Chondrocyte (in vitro differentiated cells): Measurements from ENCODE around the gene ARHGAP33. TPM values are rescaled to one million over a fixed set of nuclear protein-coding genes. Genes with fewer than 3 reads are reported as not detected.

Experiments used
- DNase-seq: peaks from one replicate; pipeline ENCODE4 v3.0.0; 2021; ENCODE audit warnings: mixed read lengths, low spot score
- H3K27ac Mint-ChIP-seq: one replicate; pipeline ENCODE4 v1.8.0; 2021; ENCODE audit warnings: mild to moderate bottlenecking, moderate library complexity, mixed read lengths; ENCODE audit not compliant: unreplicated experiment
- H3K27me3 Mint-ChIP-seq: 2 replicates; pipeline ENCODE4 v1.8.0; 2021; ENCODE audit warnings: low read depth, mixed read lengths
- H3K36me3 Mint-ChIP-seq: 2 replicates; pipeline ENCODE4 v1.8.0; 2021; ENCODE audit warnings: low read depth, mixed read lengths
- H3K4me1 Mint-ChIP-seq: 2 replicates; pipeline ENCODE4 v1.8.0; 2021; ENCODE audit warnings: low read depth, mild to moderate bottlenecking, mixed read lengths
- H3K4me3 Mint-ChIP-seq: one replicate; pipeline ENCODE4 v1.8.0; 2021; ENCODE audit warnings: mild to moderate bottlenecking, moderate library complexity, mixed read lengths; ENCODE audit not compliant: unreplicated experiment
- H3K9me3 Mint-ChIP-seq: 2 replicates; pipeline ENCODE4 v1.8.0; 2021; ENCODE audit warnings: low read depth, mixed read lengths
- total RNA-seq: library from RNA; stranded (reverse); gene quantifications from 3 replicates; pipeline ENCODE4 v1.2.1, GENCODE V29; 2021
- TF ChIP-seq, protein P1 (sequence below): fragments of 200-600 bp; sonication (generic); IDR thresholded peaks from 2 replicates; pipeline ENCODE4 v1.5.0; 2021; ENCODE audit warnings: antibody characterized with exemption, mild to moderate bottlenecking, moderate library complexity

The ARHGAP33 gene
- total RNA-seq, 1 donor from 2014 or later: 8.5 TPM

DNA sequence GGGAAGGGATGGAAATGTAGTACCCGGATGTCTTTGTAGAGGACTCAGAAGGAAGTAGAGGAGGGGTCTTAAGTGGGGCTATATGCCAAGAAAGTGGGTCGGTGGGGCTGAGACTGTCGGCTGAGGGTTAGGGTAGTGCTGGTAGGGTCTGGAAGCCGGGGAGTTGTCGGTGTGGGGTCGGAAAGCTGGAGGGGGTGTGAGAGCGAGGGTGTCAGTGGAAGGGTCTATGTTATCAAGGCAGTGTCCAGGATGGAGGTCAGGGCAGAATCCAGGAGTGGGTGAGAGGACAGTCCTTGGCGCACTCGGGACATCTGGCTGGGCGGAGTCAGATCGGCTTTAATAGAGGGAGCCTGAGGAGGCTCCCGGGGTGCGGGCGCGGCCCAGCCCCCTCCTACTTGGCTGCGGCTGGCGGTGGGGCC lies 20.2 kb upstream of the ARHGAP33 start:
- H3K4me3 Mint-ChIP-seq: no peak overlapping the region
- peaks cover 40% of the 10 kb centered on the region for H3K4me1 Mint-ChIP-seq
- TF ChIP-seq, protein P1, sequence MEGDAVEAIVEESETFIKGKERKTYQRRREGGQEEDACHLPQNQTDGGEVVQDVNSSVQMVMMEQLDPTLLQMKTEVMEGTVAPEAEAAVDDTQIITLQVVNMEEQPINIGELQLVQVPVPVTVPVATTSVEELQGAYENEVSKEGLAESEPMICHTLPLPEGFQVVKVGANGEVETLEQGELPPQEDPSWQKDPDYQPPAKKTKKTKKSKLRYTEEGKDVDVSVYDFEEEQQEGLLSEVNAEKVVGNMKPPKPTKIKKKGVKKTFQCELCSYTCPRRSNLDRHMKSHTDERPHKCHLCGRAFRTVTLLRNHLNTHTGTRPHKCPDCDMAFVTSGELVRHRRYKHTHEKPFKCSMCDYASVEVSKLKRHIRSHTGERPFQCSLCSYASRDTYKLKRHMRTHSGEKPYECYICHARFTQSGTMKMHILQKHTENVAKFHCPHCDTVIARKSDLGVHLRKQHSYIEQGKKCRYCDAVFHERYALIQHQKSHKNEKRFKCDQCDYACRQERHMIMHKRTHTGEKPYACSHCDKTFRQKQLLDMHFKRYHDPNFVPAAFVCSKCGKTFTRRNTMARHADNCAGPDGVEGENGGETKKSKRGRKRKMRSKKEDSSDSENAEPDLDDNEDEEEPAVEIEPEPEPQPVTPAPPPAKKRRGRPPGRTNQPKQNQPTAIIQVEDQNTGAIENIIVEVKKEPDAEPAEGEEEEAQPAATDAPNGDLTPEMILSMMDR: no peak
- no peak for DNase-seq
- peak overlapping the region; percentile 53 for H3K27ac Mint-ChIP-seq
- H3K9me3 Mint-ChIP-seq: no peaks in the 10 kb centered on the region
- peaks cover 8% of the 10 kb centered on the region for H3K36me3 Mint-ChIP-seq
- H3K27me3 Mint-ChIP-seq: no peaks in the 10 kb centered on the region

DNA sequence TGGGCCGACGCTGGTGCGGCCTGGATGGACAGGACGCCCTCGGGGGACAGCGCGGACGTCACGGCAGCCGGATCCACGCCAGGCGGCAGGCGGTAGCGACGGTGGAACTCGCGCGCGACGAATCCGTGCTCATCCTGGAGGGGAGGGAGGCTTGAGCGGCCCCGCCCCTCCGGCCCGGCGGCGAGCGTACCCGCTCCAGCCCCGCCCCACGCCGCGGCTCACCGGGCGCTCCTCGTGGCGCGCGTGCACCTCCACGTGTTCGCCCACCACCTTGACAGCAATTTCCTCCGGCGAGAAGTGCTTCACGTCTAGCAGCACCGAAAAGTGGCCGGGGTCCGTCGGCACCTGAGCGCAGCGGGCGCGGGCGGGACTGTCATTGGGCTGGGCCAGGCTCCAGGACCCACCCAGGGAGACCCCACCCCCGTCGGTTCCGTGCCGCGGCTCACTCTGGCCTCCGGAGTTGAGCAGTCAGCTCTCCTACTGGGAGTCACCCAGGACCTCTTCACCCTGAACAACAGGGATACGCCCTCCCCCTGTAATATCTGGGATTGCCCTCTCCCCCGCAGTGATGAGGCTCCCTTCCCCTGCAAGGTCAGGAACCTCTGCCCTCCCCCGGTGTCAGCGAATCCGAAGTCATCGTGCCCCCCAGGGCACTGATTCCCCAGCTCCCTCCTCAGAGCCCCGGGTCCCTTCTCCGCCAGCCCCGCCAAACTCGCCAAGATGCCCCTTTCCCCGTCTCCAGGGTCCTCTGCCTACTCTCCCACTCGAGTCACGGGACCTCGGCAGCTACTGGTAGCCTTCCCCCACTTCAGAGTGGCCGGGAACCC lies 19.6 kb upstream of the ARHGAP33 start:
- Mint-ChIP-seq H3K27ac (peak overlapping the region; percentile 95), H3K9me3 (no peaks in the 10 kb centered on the region), H3K36me3 (peaks cover 8% of the 10 kb centered on the region), H3K27me3 (no peaks in the 10 kb centered on the region), H3K4me1 (peaks cover 38% of the 10 kb centered on the region), H3K4me3 (peak overlapping the region; percentile 53)
- TF ChIP-seq, protein P1: no peak
- DNase-seq: no peak

DNA sequence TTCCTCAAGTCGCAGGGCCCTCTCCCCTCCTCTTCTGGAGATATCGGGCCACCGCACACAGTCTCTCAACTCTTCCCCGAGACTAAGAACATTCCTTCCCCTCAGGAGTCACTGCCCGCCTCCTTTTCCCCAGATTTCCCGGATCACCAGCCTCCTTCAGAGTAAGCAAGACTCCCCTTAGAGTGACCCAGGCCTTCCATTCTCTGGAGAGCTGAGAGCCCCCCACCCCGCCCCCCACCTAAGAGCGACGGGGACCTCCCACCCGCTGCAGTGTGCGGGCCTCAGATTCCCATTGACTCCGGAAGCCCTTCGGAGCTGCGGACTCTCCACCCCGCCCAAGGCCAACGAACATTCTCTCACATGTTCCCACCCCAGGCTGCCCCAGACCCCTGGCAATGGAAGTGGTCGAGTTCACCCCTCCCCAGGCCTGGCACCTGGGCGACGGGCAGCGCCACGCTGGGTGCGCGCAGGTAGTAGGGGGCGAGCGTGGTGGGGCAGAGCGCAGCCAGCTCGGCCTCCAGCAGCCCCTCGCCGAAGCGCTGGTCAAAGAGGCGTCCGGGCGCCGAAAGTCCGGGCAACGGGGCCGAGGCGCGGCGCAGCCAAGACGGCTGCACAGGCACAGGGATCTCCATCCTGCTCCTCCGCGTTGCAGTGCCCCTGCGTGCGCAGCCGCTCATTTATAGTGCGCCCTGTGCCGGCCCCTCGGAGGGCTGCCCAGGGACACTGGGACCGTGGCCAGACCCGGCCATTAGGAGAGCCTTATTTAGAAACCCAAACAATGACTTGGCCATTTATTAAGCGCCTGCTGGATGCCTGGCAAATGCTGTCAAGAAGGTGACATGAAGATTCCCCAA lies 18.8 kb upstream of the ARHGAP33 start, which contains the start of gene HSPB6:
HSPB6 (minus strand) TSS at position 653 of the 854 bp plus-strand sequence; CDS start at position 632, 21 bp downstream.
- Mint-ChIP-seq H3K27me3 (no peaks in the 10 kb centered on the region), H3K4me1 (peaks cover 43% of the 10 kb centered on the region), H3K9me3 (no peaks in the 10 kb centered on the region), H3K36me3 (peaks cover 8% of the 10 kb centered on the region), H3K4me3 (peak within 1 kb of the TSS; percentile 86), H3K27ac (peak within 1 kb of the TSS; percentile 98)
- TF ChIP-seq, protein P1: no peak
- no peak for DNase-seq

DNA sequence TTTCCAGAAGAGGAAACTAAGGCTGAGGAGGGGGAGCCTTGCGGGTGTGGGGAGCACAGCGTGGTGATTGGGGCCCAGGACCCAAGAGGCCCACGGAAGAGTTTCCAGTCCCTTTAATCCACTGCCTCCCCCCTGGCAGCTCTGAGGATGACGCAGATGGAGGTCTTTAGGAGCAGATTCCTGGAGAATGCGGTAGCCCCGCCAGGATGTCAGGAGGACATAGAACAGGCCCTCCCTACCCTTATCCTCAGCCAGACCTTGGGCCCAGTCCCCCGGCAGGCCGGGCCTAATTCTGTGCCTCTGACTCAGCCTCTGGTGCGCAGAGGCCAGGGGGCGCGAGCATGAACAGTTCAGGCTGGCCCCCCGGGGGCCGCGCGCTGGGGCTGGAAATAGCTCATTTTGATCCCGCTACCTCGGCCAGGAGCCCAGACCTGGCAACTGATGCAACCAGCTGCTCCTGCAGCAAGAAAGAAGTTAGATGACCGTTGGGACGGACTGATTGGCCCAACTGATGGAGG lies 18.1 kb upstream of the ARHGAP33 start:
- H3K36me3 Mint-ChIP-seq: peaks cover 12% of the 10 kb centered on the region
- TF ChIP-seq, protein P1: peak; percentile 40
- H3K9me3 Mint-ChIP-seq: no peaks in the 10 kb centered on the region
- peak overlapping the region; percentile 98 for H3K27ac Mint-ChIP-seq
- no peaks in the 10 kb centered on the region for H3K27me3 Mint-ChIP-seq
- peaks cover 43% of the 10 kb centered on the region for H3K4me1 Mint-ChIP-seq
- peak overlapping the region; percentile 86 for H3K4me3 Mint-ChIP-seq
- no peak for DNase-seq
